Measurements from ENCODE around the gene OTOL1. TPM values are rescaled to one million over a fixed set of nuclear protein-coding genes. Genes with fewer than 3 reads are reported as not detected.

OTOL1 gene
- total RNA-seq, 2 experiments from 2014 or later: not detected

- no peaks in the 10 kb centered on the region for H3K9me3 ChIP-seq (ENCODE audit: low read length)
- no peak for DNase-seq (ENCODE audit: low spot score)
- H3K4me3 ChIP-seq (ENCODE audit: low read depth, low read length, poor library complexity, severe bottlenecking): no peak overlapping the region
- H3K27ac ChIP-seq (ENCODE audit: low read depth, low read length, poor library complexity, severe bottlenecking): no peak overlapping the region
- BruUV-seq (replicated peaks): no TSS peak
- no peaks in the 10 kb centered on the region for H3K4me1 ChIP-seq (ENCODE audit: insufficient read depth, low read length, poor library complexity, severe bottlenecking)
- ChIA-PET CTCF (ENCODE audit: unreplicated experiment) (no interaction called here), POLR2A (no interaction called here)
- H3K4me2 ChIP-seq (ENCODE audit: low read length): no peak overlapping the region
- H3K9me2 ChIP-seq (ENCODE audit: insufficient read depth, low read length): no peaks in the 10 kb centered on the region
- intact Hi-C loops (cut with micrococcal nuclease; ENCODE audit: unreplicated experiment): no loop called here
- H4K20me1 ChIP-seq (ENCODE audit: insufficient read depth, low read length): no peaks in the 10 kb centered on the region
- H3K36me3 ChIP-seq (ENCODE audit: insufficient read depth, low read length): no peaks in the 10 kb centered on the region
- H3K79me2 ChIP-seq (ENCODE audit: insufficient read depth, low read depth, low read length): no peaks in the 10 kb centered on the region
- TF ChIP-seq CTCF (conservative IDR thresholded peaks at IDR 0.05; ENCODE audit: low read length): no peak
- TF ChIP-seq EZH2phosphoT487 (IDR thresholded peaks at IDR 0.05; ENCODE audit: borderline replicate concordance, low read depth, low read length): no peak
- no peak overlapping the region for H2AFZ ChIP-seq (ENCODE audit: low read length)
Measured at GRCh38 chr3:161523916-161524315, 27.3 kb downstream of the OTOL1 start.

- intact Hi-C loops (cut with micrococcal nuclease; ENCODE audit: unreplicated experiment): no loop called here
- H3K4me1 ChIP-seq (ENCODE audit: insufficient read depth, low read length, poor library complexity, severe bottlenecking): no peaks in the 10 kb centered on the region
- ChIA-PET CTCF (ENCODE audit: unreplicated experiment) (no interaction called here), POLR2A (interaction anchor here (1.8 kb wide), 1 partner anchor 9 kb away, joined by 4 read pairs; no protein-coding TSS in a partner anchor)
- H3K9me2 ChIP-seq (ENCODE audit: insufficient read depth, low read length): no peaks in the 10 kb centered on the region
- no peaks in the 10 kb centered on the region for H3K36me3 ChIP-seq (ENCODE audit: insufficient read depth, low read length)
- DNase-seq (ENCODE audit: low spot score): no peak
- no peak overlapping the region for H3K27ac ChIP-seq (ENCODE audit: low read depth, low read length, poor library complexity, severe bottlenecking)
- H3K4me3 ChIP-seq (ENCODE audit: low read depth, low read length, poor library complexity, severe bottlenecking): no peak overlapping the region
- no peaks in the 10 kb centered on the region for H3K9me3 ChIP-seq (ENCODE audit: low read length)
- TF ChIP-seq EZH2phosphoT487 (IDR thresholded peaks at IDR 0.05; ENCODE audit: borderline replicate concordance, low read depth, low read length) (no peak), CTCF (conservative IDR thresholded peaks at IDR 0.05; ENCODE audit: low read length) (no peak)
- H3K4me2 ChIP-seq (ENCODE audit: low read length): no peak overlapping the region
- H4K20me1 ChIP-seq (ENCODE audit: insufficient read depth, low read length): no peaks in the 10 kb centered on the region
- BruUV-seq (replicated peaks): no TSS peak
- H2AFZ ChIP-seq (ENCODE audit: low read length): no peak overlapping the region
- no peaks in the 10 kb centered on the region for H3K79me2 ChIP-seq (ENCODE audit: insufficient read depth, low read depth, low read length)
Measured at GRCh38 chr3:161531930-161532329, 35.3 kb downstream of the OTOL1 start.

- Histone ChIP-seq H3K36me3 (ENCODE audit: insufficient read depth, low read length) (no peaks in the 10 kb centered on the region), H3K9me2 (ENCODE audit: insufficient read depth, low read length) (no peaks in the 10 kb centered on the region), H2AFZ (ENCODE audit: low read length) (no peak overlapping the region), H3K4me3 (ENCODE audit: low read depth, low read length, poor library complexity, severe bottlenecking) (no peak overlapping the region), H3K27ac (ENCODE audit: low read depth, low read length, poor library complexity, severe bottlenecking) (no peak overlapping the region), H3K79me2 (ENCODE audit: insufficient read depth, low read depth, low read length) (no peaks in the 10 kb centered on the region), H3K4me1 (ENCODE audit: insufficient read depth, low read length, poor library complexity, severe bottlenecking) (no peaks in the 10 kb centered on the region), H3K4me2 (ENCODE audit: low read length) (no peak overlapping the region), H4K20me1 (ENCODE audit: insufficient read depth, low read length) (no peaks in the 10 kb centered on the region), H3K9me3 (ENCODE audit: low read length) (no peaks in the 10 kb centered on the region)
- TF ChIP-seq CTCF (conservative IDR thresholded peaks at IDR 0.05; ENCODE audit: low read length): no peak
- TF ChIP-seq EZH2phosphoT487 (IDR thresholded peaks at IDR 0.05; ENCODE audit: borderline replicate concordance, low read depth, low read length): no peak
- intact Hi-C loops (cut with micrococcal nuclease; ENCODE audit: unreplicated experiment): no loop called here
- CTCF ChIA-PET (ENCODE audit: unreplicated experiment): no interaction called here
- no peak for DNase-seq (ENCODE audit: low spot score)
- POLR2A ChIA-PET: no interaction called here
- no TSS peak for BruUV-seq (replicated peaks)
Measured at GRCh38 chr3:161540594-161540993, 44.0 kb downstream of the OTOL1 start.

Data from OCI-LY7 (cell line).